Spleen (tissue), 7 donors: Measurements from ENCODE around the gene AKNA.

ENCODE experiments used
- POLR2A ChIP-seq, 3 donors: fragments of 450-650 bp; IDR thresholded peaks; one replicate each; pipeline ENCODE4 v1.5.1; 2017; ENCODE audit warnings: antibody characterized with exemption in 3 of 3, mild to moderate bottlenecking in 1 of 3
- POLR2AphosphoS5 ChIP-seq, 3 donors: sonication (generic); formaldehyde crosslinking; IDR thresholded peaks; one replicate each; pipeline ENCODE4 v1.5.1; 2017; ENCODE audit warnings: antibody characterized with exemption in 3 of 3
- TF ChIP-seq, protein P1 (sequence below), 11 experiments: fragments of 200-600 bp in 7 of 11; fragments of 450-650 bp in 4 of 11; sonication (generic) in 4 of 11; IDR thresholded peaks in 8 of 11; conservative IDR thresholded peaks in 3 of 11; 1 replicate in 7 of 11; 2 replicates in 4 of 11; pipeline versions ENCODE4 v1.4.0 to v1.8.0; 2016 to 2021; ENCODE audit warnings: antibody characterized with exemption in 11 of 11, inconsistent platforms in 4 of 11, mild to moderate bottlenecking in 1 of 11
- donor health status: DM: no; HTN: no; CAD: no; lungs with moderate emphysema.
- donor health status: DM: no; HTN: no; CAD: no.
- donor health status: DM: no; HTN: no; CAD: no.

DNA sequence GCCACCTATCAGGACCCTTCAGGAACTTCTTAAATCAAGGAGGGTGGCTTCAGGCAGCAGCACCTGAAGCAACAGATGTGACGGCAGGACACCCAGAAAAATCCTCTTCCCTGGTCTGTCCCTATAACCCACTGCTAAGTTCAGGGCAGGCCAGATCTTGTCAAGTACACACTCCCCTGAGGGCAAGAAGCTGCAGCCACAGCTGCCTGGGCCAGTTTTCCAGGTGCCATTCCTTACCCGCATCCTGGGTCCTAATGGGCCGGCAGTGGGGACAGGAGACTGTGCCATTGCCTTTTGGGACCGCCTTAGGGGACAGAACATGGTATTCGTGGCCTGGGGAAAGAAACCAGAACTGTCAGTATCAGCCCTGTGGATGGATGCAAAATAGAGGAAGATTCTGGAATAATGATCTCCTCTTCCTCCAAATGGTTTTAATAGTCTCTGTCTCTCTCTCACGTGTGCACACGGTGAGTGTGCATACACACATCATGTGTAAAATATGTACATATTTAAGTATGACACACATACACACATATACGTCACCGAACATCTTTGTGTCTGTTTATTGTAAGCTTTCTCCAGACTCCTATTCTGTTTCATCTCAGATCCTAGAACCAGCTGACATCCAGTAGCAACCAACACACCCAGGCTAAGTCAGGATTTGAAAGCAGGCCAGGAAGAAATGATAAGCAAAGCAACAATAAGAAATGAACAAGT is 44.2 kb downstream of the AKNA start:
- peak in 1 of 3 donors; percentile 31 for TF ChIP-seq POLR2AphosphoS5 (IDR thresholded peaks at IDR 0.05)
- TF ChIP-seq, protein P1, sequence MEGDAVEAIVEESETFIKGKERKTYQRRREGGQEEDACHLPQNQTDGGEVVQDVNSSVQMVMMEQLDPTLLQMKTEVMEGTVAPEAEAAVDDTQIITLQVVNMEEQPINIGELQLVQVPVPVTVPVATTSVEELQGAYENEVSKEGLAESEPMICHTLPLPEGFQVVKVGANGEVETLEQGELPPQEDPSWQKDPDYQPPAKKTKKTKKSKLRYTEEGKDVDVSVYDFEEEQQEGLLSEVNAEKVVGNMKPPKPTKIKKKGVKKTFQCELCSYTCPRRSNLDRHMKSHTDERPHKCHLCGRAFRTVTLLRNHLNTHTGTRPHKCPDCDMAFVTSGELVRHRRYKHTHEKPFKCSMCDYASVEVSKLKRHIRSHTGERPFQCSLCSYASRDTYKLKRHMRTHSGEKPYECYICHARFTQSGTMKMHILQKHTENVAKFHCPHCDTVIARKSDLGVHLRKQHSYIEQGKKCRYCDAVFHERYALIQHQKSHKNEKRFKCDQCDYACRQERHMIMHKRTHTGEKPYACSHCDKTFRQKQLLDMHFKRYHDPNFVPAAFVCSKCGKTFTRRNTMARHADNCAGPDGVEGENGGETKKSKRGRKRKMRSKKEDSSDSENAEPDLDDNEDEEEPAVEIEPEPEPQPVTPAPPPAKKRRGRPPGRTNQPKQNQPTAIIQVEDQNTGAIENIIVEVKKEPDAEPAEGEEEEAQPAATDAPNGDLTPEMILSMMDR (IDR thresholded peaks at IDR 0.05 in 8 of 11, conservative IDR thresholded peaks at IDR 0.05 in 3 of 11) = no peak
- no peak for TF ChIP-seq POLR2A (IDR thresholded peaks at IDR 0.05)
